GM12892 (cell line): ENCODE measurements around the gene WDR4.

Source experiments
- POLR2A ChIP-seq: IDR thresholded peaks from 2 replicates; pipeline ENCODE4 v1.6.1; 2011; ENCODE audit warnings: low read depth, low read length, control low read depth
- POLR2AphosphoS5 ChIP-seq: IDR thresholded peaks from 2 replicates; pipeline ENCODE4 v1.6.1; 2011; ENCODE audit warnings: low read depth, low read length, control low read depth

DNA sequence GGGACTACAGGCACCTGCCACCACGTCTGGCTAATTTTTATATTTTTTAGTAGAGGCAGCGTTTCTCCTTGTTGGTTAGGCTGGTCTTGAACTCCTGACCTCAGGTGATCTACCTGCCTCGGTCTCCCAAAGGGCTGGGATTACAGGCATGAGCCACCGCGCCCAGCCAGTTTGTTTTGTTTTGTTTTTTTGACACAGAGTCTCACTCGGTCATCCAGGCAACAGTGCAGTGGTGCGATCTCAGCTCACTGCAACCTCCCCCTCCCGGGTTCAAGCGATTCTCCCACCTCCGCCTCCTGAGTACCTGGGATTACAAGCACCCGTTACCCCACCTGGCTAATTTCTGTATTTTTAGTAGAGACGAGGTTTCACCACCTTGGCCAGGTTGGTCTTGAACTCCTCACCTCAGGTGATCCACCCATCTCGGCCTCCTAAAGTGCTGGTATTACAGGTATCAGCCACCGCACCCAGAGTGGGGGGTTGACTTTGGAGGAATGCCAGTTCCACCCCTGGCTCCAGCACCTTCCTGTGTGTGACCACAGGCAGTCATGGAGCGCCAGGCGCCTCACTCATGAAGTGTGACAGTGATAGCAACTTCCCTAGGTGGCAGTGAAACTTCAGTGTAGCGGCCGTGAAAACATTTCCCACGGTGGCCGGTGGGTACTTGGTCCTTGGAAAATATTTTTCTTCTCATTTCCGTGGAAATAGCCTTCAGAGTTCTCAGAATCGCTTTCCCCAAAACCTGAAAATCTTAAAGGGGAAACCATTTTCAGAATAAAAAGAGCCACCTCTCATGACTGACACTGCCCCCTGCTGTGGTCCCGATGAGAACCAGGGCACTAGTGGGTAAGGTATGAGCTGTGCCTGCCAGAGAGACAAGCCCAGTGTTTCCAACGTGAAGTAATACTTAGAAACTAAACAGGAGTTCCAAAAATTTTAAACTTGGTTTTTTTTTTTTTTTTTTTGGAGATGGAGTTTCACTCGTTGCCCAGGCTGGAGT, 48.6 kb downstream of the WDR4 start:
- TF ChIP-seq POLR2AphosphoS5 (no peak), POLR2A (no peak)
